ENCODE measurements around the gene SYNJ2.

The SYNJ2 gene

GRCh38 chr6:158061361-158061708 lies 79.7 kb downstream of the SYNJ2 start:
- no peaks in the 10 kb centered on the region for H4K20me1 ChIP-seq (ENCODE audit: insufficient read depth)
- no peak overlapping the region for H3K4me2 ChIP-seq
- no peaks in the 10 kb centered on the region for H3K4me1 ChIP-seq (ENCODE audit: low read depth, poor library complexity, severe bottlenecking)
- H3K36me3 ChIP-seq (ENCODE audit: insufficient read depth) = no peaks in the 10 kb centered on the region
- no peak overlapping the region for H3K9ac ChIP-seq
- no peaks in the 10 kb centered on the region for H3K79me2 ChIP-seq (ENCODE audit: insufficient read depth, low read depth)
- H3K27me3 ChIP-seq (ENCODE audit: insufficient read depth, low read depth) = no peaks in the 10 kb centered on the region
- no peak overlapping the region for H2AFZ ChIP-seq (ENCODE audit: low read depth)
- TF ChIP-seq, protein P1, sequence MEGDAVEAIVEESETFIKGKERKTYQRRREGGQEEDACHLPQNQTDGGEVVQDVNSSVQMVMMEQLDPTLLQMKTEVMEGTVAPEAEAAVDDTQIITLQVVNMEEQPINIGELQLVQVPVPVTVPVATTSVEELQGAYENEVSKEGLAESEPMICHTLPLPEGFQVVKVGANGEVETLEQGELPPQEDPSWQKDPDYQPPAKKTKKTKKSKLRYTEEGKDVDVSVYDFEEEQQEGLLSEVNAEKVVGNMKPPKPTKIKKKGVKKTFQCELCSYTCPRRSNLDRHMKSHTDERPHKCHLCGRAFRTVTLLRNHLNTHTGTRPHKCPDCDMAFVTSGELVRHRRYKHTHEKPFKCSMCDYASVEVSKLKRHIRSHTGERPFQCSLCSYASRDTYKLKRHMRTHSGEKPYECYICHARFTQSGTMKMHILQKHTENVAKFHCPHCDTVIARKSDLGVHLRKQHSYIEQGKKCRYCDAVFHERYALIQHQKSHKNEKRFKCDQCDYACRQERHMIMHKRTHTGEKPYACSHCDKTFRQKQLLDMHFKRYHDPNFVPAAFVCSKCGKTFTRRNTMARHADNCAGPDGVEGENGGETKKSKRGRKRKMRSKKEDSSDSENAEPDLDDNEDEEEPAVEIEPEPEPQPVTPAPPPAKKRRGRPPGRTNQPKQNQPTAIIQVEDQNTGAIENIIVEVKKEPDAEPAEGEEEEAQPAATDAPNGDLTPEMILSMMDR (conservative IDR thresholded peaks at IDR 0.05; ENCODE audit: low read depth, low read length) = no peak
- no peak overlapping the region for H3K4me3 ChIP-seq (IDR thresholded peaks at IDR 0.05; ENCODE audit: insufficient read depth, low read depth, low read length)
- no peak overlapping the region for H3K27ac ChIP-seq

DNA sequence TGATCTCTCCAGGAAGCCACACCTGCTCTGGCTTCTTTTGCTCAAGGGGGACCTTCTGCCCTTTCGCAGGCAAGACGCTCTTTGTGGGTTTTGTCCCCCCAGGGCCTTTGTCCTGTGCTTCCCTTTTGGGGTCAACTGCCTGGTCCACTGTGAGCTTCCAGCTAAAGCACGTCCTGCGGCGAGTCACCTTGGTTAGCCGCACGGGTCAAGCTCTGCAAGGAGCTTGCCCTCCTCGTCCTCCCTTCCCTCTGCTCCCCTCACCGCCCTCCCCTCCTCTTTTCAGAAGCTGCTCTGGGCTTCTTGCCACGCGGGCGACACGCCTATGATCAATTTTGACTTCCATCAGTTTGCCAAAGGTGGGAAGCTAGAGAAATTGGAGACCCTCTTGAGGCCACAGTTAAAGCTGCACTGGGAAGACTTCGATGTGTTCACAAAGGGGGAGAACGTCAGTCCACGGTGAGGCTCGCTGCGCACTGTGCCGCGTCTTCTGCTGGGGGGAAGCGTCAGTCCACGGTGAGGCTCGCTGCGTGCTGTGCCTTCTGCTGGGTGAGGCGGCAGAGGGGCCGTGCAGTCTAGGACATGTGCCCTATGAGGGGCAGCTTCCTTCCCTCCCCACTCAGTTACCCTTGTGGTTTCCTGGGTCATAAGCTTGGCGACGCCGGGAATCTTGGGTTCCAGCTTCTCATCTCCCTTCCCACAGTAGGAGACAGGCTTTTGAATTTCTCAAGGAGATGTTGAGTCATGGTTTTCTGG lies 80.2 kb downstream of the SYNJ2 start:
- no peaks in the 10 kb centered on the region for H3K36me3 ChIP-seq (ENCODE audit: insufficient read depth)
- H3K27me3 ChIP-seq (ENCODE audit: insufficient read depth, low read depth) = no peaks in the 10 kb centered on the region
- H3K9ac ChIP-seq = no peak overlapping the region
- H3K79me2 ChIP-seq (ENCODE audit: insufficient read depth, low read depth) = no peaks in the 10 kb centered on the region
- no peak overlapping the region for H2AFZ ChIP-seq (ENCODE audit: low read depth)
- TF ChIP-seq, protein P1 (conservative IDR thresholded peaks at IDR 0.05; ENCODE audit: low read depth, low read length) = no peak
- H3K4me1 ChIP-seq (ENCODE audit: low read depth, poor library complexity, severe bottlenecking) = no peaks in the 10 kb centered on the region
- H3K27ac ChIP-seq = no peak overlapping the region
- H4K20me1 ChIP-seq (ENCODE audit: insufficient read depth) = no peaks in the 10 kb centered on the region
- no peak overlapping the region for H3K4me2 ChIP-seq
- H3K4me3 ChIP-seq (IDR thresholded peaks at IDR 0.05; ENCODE audit: insufficient read depth, low read depth, low read length) = no peak overlapping the region

DNA sequence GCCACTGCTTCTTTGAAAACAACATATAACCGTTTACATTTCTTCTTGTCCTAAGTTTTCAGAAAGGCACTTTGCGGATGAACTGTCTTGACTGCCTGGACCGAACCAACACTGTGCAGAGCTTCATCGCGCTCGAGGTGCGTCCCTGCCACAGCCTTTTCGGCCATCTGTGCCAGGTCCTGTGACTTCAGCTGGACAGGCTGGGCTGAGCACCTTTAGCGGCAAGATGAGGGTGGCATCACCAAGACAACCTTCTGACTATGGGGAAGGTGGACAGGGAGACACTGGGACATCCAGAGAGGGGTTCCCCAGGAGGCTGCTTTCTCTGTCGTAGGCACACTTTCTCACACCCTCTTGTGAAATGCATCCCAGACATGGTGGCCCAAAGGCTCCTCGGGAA lies 82.1 kb downstream of the SYNJ2 start:
- H3K27me3 ChIP-seq (ENCODE audit: insufficient read depth, low read depth) = no peaks in the 10 kb centered on the region
- H3K27ac ChIP-seq = no peak overlapping the region
- no peak overlapping the region for H2AFZ ChIP-seq (ENCODE audit: low read depth)
- TF ChIP-seq, protein P1 (conservative IDR thresholded peaks at IDR 0.05; ENCODE audit: low read depth, low read length) = no peak
- no peak overlapping the region for H3K9ac ChIP-seq
- no peak overlapping the region for H3K4me3 ChIP-seq (IDR thresholded peaks at IDR 0.05; ENCODE audit: insufficient read depth, low read depth, low read length)
- no peaks in the 10 kb centered on the region for H3K4me1 ChIP-seq (ENCODE audit: low read depth, poor library complexity, severe bottlenecking)
- no peaks in the 10 kb centered on the region for H3K79me2 ChIP-seq (ENCODE audit: insufficient read depth, low read depth)
- H3K36me3 ChIP-seq (ENCODE audit: insufficient read depth) = no peaks in the 10 kb centered on the region
- no peak overlapping the region for H3K4me2 ChIP-seq
- H4K20me1 ChIP-seq (ENCODE audit: insufficient read depth) = no peaks in the 10 kb centered on the region

- Histone ChIP-seq H3K79me2 (ENCODE audit: insufficient read depth, low read depth) (no peaks in the 10 kb centered on the region), H4K20me1 (ENCODE audit: insufficient read depth) (no peaks in the 10 kb centered on the region), H3K4me2 (no peak overlapping the region), H2AFZ (ENCODE audit: low read depth) (no peak overlapping the region), H3K4me1 (ENCODE audit: low read depth, poor library complexity, severe bottlenecking) (no peaks in the 10 kb centered on the region), H3K27ac (no peak overlapping the region), H3K36me3 (ENCODE audit: insufficient read depth) (no peaks in the 10 kb centered on the region), H3K27me3 (ENCODE audit: insufficient read depth, low read depth) (no peaks in the 10 kb centered on the region), H3K4me3 (IDR thresholded peaks at IDR 0.05; ENCODE audit: insufficient read depth, low read depth, low read length) (no peak overlapping the region), H3K9ac (no peak overlapping the region)
- TF ChIP-seq, protein P1 (conservative IDR thresholded peaks at IDR 0.05; ENCODE audit: low read depth, low read length) = no peak
Measured at GRCh38 chr6:158064725-158065251, 83.1 kb downstream of the SYNJ2 start.
